OCI-LY7 (cell line): Measurements from ENCODE around the gene PDE6G.

Experiments used
- CTCF ChIP-seq: fragments of 200-600 bp; sonication (generic); conservative IDR thresholded peaks from 2 replicates; pipeline ENCODE4 v1.5.1; 2014; ENCODE audit warnings: mild to moderate bottlenecking, antibody characterized with exemption, low read length, moderate library complexity, mixed read lengths
- EZH2phosphoT487 ChIP-seq: fragments of 200-600 bp; sonication (generic); IDR thresholded peaks from 2 replicates; pipeline ENCODE4 v1.6.1; 2018; ENCODE audit warnings: low read depth, borderline replicate concordance, mild to moderate bottlenecking, mixed run types, antibody characterized with exemption, low read length, moderate library complexity, mixed read lengths

- TF ChIP-seq CTCF (no peak), EZH2phosphoT487 (no peak)
Observed at GRCh38 chr17:81650951-81651350, 5.4 kb downstream of the PDE6G start.
